Activated CD8-positive, alpha-beta T cell treated with anti-CD3 and anti-CD28 coated beads for 36 hours (primary cell): ENCODE data around the gene PARP1. TPM values are rescaled to one million over a fixed set of nuclear protein-coding genes. Genes with fewer than 3 reads are reported as not detected.

Source experiments
- ATAC-seq: fragments of 200-7000 bp; cut with Tn5 transposase; one replicate; pipeline ENCODE4 v1.10.0; 2021; ENCODE audit warnings: mild to moderate bottlenecking, moderate library complexity
- CTCF ChIA-PET: fragments of 350-600 bp; sonication (Branson Sonifier 250); formaldehyde crosslinking; loops from one replicate; lab custom pipeline; 2021; ENCODE audit warnings: antibody characterized with exemption; lab: Charles Lee
- POLR2A ChIA-PET: fragments of 350-600 bp; sonication (Branson Sonifier 250); formaldehyde crosslinking; loops from one replicate; lab custom pipeline; 2021; ENCODE audit warnings: antibody characterized with exemption; lab: Charles Lee
- DNase-seq: peaks from one replicate; pipeline ENCODE4 v3.0.0-alpha.2; 2020
- H3K27ac Mint-ChIP-seq: one replicate; pipeline ENCODE4 v1.8.0; 2021; ENCODE audit warnings: mild to moderate bottlenecking, mixed read lengths
- H3K27me3 Mint-ChIP-seq: one replicate; pipeline ENCODE4 v1.8.0; 2021; ENCODE audit warnings: mixed read lengths
- H3K36me3 Mint-ChIP-seq: one replicate; pipeline ENCODE4 v1.8.0; 2021; ENCODE audit warnings: low read depth, mixed read lengths
- H3K4me1 Mint-ChIP-seq: one replicate; pipeline ENCODE4 v1.8.0; 2021; ENCODE audit warnings: low read depth, mixed read lengths
- H3K4me3 Mint-ChIP-seq: one replicate; pipeline ENCODE4 v1.8.0; 2021; ENCODE audit warnings: mild to moderate bottlenecking, moderate library complexity, mixed read lengths
- H3K9me3 Mint-ChIP-seq: one replicate; pipeline ENCODE4 v1.8.0; 2021; ENCODE audit warnings: mixed read lengths
- intact Hi-C: fragments of 100-400 bp; cut with micrococcal nuclease; formaldehyde crosslinking; loops from one replicate; pipeline ENCODE4 v1.10.0; 2022
- total RNA-seq, 2 experiments: library from RNA; stranded (reverse); gene quantifications; one replicate each; pipeline ENCODE4 v1.2.3, GENCODE V29; 2021
- TF ChIP-seq, protein P1 (sequence below): fragments of 200-600 bp; IDR thresholded peaks from one replicate; pipeline ENCODE4 v1.8.0; 2022; ENCODE audit warnings: antibody characterized with exemption, mild to moderate bottlenecking

The PARP1 gene
- total RNA-seq, 2 experiments from 2014 or later, result 203 to 206 TPM

DNA sequence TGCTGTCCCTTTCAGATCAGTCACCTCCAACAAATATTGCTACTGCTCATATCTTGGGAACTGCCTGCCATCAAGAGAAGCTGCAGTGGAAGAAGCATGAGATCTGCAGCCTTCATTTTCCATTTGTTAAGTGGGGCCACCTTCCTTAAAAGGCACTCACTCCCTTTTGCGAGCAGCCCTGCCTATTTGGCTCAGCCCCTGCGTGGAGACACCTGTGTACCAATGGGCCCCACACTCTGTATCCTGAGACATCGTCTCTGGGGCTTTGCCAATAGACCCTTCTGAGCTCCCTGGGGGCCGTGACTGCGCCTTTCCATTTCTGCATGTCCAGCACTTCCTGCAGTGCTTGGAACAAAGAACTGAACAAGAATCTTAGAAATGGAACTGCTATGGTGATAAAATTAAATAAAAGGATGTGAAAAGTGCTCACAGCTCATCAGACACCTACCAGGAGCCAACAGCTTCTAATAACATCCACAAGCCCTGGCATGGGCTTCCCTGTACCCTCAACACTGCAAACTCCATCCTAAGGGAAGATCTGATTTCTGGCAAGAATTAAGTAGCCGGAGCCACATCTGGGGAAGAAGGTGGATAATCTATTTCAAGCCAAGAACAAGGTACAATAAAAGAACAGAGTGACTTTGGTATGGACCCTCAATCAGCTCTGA is 36.7 kb downstream of the PARP1 start:
- H3K9me3 Mint-ChIP-seq, result no peaks in the 10 kb centered on the region
- ATAC-seq (no peak), DNase-seq (no peak)
- H3K4me3 Mint-ChIP-seq, result no peak overlapping the region
- no peaks in the 10 kb centered on the region for H3K27me3 Mint-ChIP-seq
- CTCF ChIA-PET, result interaction anchor here (1.1 to 1.2 kb wide), 2 partner anchors 38 to 246 kb away, joined by 3 read pairs; no protein-coding TSS in a partner anchor
- peaks cover 48% of the 10 kb centered on the region for H3K36me3 Mint-ChIP-seq
- H3K4me1 Mint-ChIP-seq, result no peaks in the 10 kb centered on the region
- POLR2A ChIA-PET, result interaction anchor here (1.2 kb wide), 1 partner anchor 17 kb away, joined by 3 read pairs; no protein-coding TSS in a partner anchor
- intact Hi-C loops, result no loop called here
- H3K27ac Mint-ChIP-seq, result no peak overlapping the region
- TF ChIP-seq, protein P1, sequence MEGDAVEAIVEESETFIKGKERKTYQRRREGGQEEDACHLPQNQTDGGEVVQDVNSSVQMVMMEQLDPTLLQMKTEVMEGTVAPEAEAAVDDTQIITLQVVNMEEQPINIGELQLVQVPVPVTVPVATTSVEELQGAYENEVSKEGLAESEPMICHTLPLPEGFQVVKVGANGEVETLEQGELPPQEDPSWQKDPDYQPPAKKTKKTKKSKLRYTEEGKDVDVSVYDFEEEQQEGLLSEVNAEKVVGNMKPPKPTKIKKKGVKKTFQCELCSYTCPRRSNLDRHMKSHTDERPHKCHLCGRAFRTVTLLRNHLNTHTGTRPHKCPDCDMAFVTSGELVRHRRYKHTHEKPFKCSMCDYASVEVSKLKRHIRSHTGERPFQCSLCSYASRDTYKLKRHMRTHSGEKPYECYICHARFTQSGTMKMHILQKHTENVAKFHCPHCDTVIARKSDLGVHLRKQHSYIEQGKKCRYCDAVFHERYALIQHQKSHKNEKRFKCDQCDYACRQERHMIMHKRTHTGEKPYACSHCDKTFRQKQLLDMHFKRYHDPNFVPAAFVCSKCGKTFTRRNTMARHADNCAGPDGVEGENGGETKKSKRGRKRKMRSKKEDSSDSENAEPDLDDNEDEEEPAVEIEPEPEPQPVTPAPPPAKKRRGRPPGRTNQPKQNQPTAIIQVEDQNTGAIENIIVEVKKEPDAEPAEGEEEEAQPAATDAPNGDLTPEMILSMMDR, result no peak

- CTCF ChIA-PET, result interaction anchor here (1.2 kb wide), 1 partner anchor 245 kb away, joined by 3 read pairs; no protein-coding TSS in a partner anchor
- TF ChIP-seq, protein P1, result no peak
- Mint-ChIP-seq H3K36me3 (peaks cover 52% of the 10 kb centered on the region), H3K4me1 (no peaks in the 10 kb centered on the region), H3K4me3 (no peak overlapping the region), H3K27ac (no peak overlapping the region), H3K27me3 (no peaks in the 10 kb centered on the region), H3K9me3 (no peaks in the 10 kb centered on the region)
- POLR2A ChIA-PET, result interaction anchor here (1.2 kb wide), 1 partner anchor 16 kb away, joined by 3 read pairs; no protein-coding TSS in a partner anchor
- ATAC-seq (no peak), DNase-seq (no peak)
- intact Hi-C loops, result no loop called here
These were observed 37.6 kb downstream of the PARP1 start for GRCh38 chr1:226370144-226370923.

DNA sequence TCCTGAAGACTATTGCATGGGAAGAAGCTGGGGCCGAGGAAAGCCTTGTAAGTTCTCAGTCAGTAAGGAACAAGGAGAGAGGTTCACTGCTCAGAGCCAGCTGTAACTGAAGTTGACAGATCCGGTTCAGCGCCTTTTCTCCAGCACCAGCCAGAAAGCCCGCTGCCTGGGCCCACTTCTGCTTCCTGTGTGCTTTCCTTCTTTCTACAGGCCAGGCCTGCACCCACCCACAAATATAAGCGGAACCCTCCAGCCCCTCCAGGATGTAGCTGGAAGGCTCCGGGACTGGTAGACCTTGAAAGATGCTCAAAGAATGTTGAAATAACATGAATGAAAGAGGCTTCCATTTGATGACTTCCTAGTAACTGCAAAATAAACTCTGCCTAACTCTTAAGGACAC is 38.8 kb downstream of the PARP1 start:
- Mint-ChIP-seq H3K27ac (no peak overlapping the region), H3K27me3 (no peaks in the 10 kb centered on the region), H3K36me3 (peaks cover 47% of the 10 kb centered on the region), H3K4me3 (no peak overlapping the region), H3K9me3 (no peaks in the 10 kb centered on the region), H3K4me1 (no peaks in the 10 kb centered on the region)
- ATAC-seq (no peak), DNase-seq (no peak)
- intact Hi-C loops, result no loop called here
- ChIA-PET CTCF (no interaction called here), POLR2A (interaction anchor here (1.2 kb wide), 1 partner anchor 15 kb away, joined by 4 read pairs; no protein-coding TSS in a partner anchor)
- TF ChIP-seq, protein P1, result no peak

- no peak for DNase-seq
- intact Hi-C loops, result no loop called here
- ChIA-PET POLR2A (interaction anchor here (1.2 kb wide), 1 partner anchor 20 kb away, joined by 3 read pairs; no protein-coding TSS in a partner anchor), CTCF (interaction anchor here (1.9 kb wide), 1 partner anchor 14 kb away, joined by 5 read pairs; no protein-coding TSS in a partner anchor)
- Mint-ChIP-seq H3K36me3 (peaks cover 52% of the 10 kb centered on the region), H3K4me1 (no peaks in the 10 kb centered on the region), H3K27ac (no peak overlapping the region), H3K4me3 (no peak overlapping the region), H3K27me3 (no peaks in the 10 kb centered on the region), H3K9me3 (no peaks in the 10 kb centered on the region)
- ATAC-seq, result no peak
- TF ChIP-seq, protein P1, result no peak
These were observed 41.6 kb downstream of the PARP1 start for GRCh38 chr1:226366290-226366689.
